Endothelial cell of umbilical vein (primary cell): ENCODE results near the gene WBP2. TPM values are rescaled to one million over a fixed set of nuclear protein-coding genes. Genes with fewer than 3 reads are reported as not detected.

Experiments used
- BruUV-seq: library from RNA; stranded (reverse); fragments of 400-500 nt; replicated peaks from 2 replicates; lab custom pipeline; 2021; lab: Mats Ljungman, UMichigan
- CTCF ChIA-PET: fragments of 300-600, 350-600 bp; sonication (Branson Sonifier 250); formaldehyde crosslinking; loops from one replicate; lab custom pipeline; 2021; ENCODE audit warnings: antibody characterized with exemption, inconsistent platforms; lab: Charles Lee
- POLR2A ChIA-PET: fragments of 300-600, 350-600 bp; sonication (Branson Sonifier 250); formaldehyde crosslinking; loops from one replicate; lab custom pipeline; 2021; ENCODE audit warnings: antibody characterized with exemption, inconsistent platforms; lab: Charles Lee
- DNase-seq: peaks from one replicate; pipeline ENCODE4 v3.0.0-alpha.2; 2011; ENCODE audit warnings: low read depth, low spot score
- FAIRE-seq: peaks from 2 replicates; lab custom pipeline; 2011; peaks lifted over from hg19 to GRCh38; lab: Jason Lieb, UNC
- H2AFZ ChIP-seq: 2 replicates; pipeline ENCODE4 v1.6.0; 2012; ENCODE audit warnings: low read depth, low read length, control low read depth, inconsistent platforms
- H3K27ac ChIP-seq: 2 replicates; pipeline ENCODE4 v1.5.1; 2011; ENCODE audit warnings: low read depth, mild to moderate bottlenecking, control low read depth, low read length, moderate library complexity; ENCODE audit not compliant: insufficient read depth
- H3K27me3 ChIP-seq, 2 experiments: 2 replicates each; pipeline versions ENCODE4 v1.6.0 to v1.6.1; 2011; ENCODE audit warnings: low read length in 2 of 2, mixed read lengths in 1 of 2; ENCODE audit not compliant: control insufficient read depth in 2 of 2, insufficient read depth in 2 of 2
- H3K36me3 ChIP-seq, 2 experiments: 2 replicates in 1 of 2; 3 replicates in 1 of 2; pipeline ENCODE4 v1.5.1; 2011; ENCODE audit warnings: low read length in 2 of 2, mild to moderate bottlenecking in 1 of 2, moderate library complexity in 1 of 2; ENCODE audit not compliant: control insufficient read depth in 2 of 2, insufficient read depth in 2 of 2; ENCODE audit errors: extremely low read depth in 1 of 2
- H3K4me1 ChIP-seq: 3 replicates; pipeline ENCODE4 v1.5.1; 2011; ENCODE audit warnings: mild to moderate bottlenecking, low read length; ENCODE audit not compliant: control insufficient read depth, insufficient read depth; ENCODE audit errors: extremely low read depth
- H3K4me2 ChIP-seq: 2 replicates; pipeline ENCODE4 v1.6.1; 2011; ENCODE audit warnings: low read length, control low read depth, mixed read lengths; ENCODE audit not compliant: insufficient read depth
- H3K4me3 ChIP-seq, 3 experiments: fragments of 200-600 bp in 1 of 3; sonication (generic), shearing (Covaris generic) in 1 of 3; replicated peaks in 1 of 3; 2 replicates each; pipeline ENCODE4 v1.5.1; 2011 to 2016; ENCODE audit warnings: control low read depth in 3 of 3, low read length in 3 of 3, mild to moderate bottlenecking in 2 of 3, inconsistent platforms in 1 of 3, low read depth in 1 of 3, moderate library complexity in 1 of 3; ENCODE audit not compliant: insufficient read depth in 1 of 3
- H3K79me2 ChIP-seq: 2 replicates; pipeline ENCODE4 v1.6.0; 2012; ENCODE audit warnings: low read length, inconsistent platforms; ENCODE audit not compliant: control insufficient read depth, insufficient read depth
- H3K9ac ChIP-seq: replicated peaks from 2 replicates; pipeline ENCODE3; 2011; ENCODE audit warnings: low read length, control low read depth; ENCODE audit not compliant: insufficient read depth; ENCODE audit errors: extremely low read depth
- H3K9me1 ChIP-seq: replicated peaks from 3 replicates; pipeline ENCODE4 v1.6.0; 2011; ENCODE audit warnings: mild to moderate bottlenecking, low read length; ENCODE audit not compliant: control insufficient read depth, insufficient read depth; ENCODE audit errors: extremely low read depth
- H3K9me3 ChIP-seq: replicated peaks from 2 replicates; pipeline ENCODE4 v1.5.1; 2012; ENCODE audit warnings: low read length, inconsistent platforms; ENCODE audit not compliant: control insufficient read depth, insufficient read depth
- H4K20me1 ChIP-seq: replicated peaks from 2 replicates; pipeline ENCODE3; 2011; ENCODE audit warnings: mild to moderate bottlenecking, low read length; ENCODE audit not compliant: control insufficient read depth, insufficient read depth; ENCODE audit errors: extremely low read depth
- EZH2 ChIP-seq: IDR thresholded peaks from 2 replicates; pipeline ENCODE4 v1.6.1; 2012; ENCODE audit warnings: borderline replicate concordance, low read depth, mild to moderate bottlenecking, moderate library complexity, low read length, inconsistent platforms; ENCODE audit not compliant: severe bottlenecking
- FOS ChIP-seq: IDR thresholded peaks from 2 replicates; pipeline ENCODE4 v1.6.1; 2011; ENCODE audit warnings: mild to moderate bottlenecking, low read length, moderate library complexity, borderline replicate concordance; ENCODE audit not compliant: insufficient read depth
- GATA2 ChIP-seq: IDR thresholded peaks from 2 replicates; pipeline ENCODE4 v1.7.0; 2011; ENCODE audit warnings: low read depth, mild to moderate bottlenecking, moderate library complexity, mixed read lengths, low read length; ENCODE audit not compliant: insufficient read length, insufficient read depth
- JUN ChIP-seq: IDR thresholded peaks from 2 replicates; pipeline ENCODE4 v1.6.1; 2011; ENCODE audit warnings: borderline replicate concordance, low read depth; ENCODE audit not compliant: insufficient read length, insufficient read depth
- MYC ChIP-seq: IDR thresholded peaks from one replicate; pipeline ENCODE4 v1.6.1; 2011; ENCODE audit warnings: mild to moderate bottlenecking, low read depth, low read length
- POLR2A ChIP-seq: IDR thresholded peaks from 2 replicates; pipeline ENCODE4 v1.6.1; 2012; ENCODE audit warnings: low read depth, mild to moderate bottlenecking, control low read depth, low read length
- POLR2AphosphoS5 ChIP-seq: IDR thresholded peaks from 2 replicates; pipeline ENCODE4 v1.6.1; 2012; ENCODE audit warnings: low read depth, mild to moderate bottlenecking, control low read depth, low read length, moderate library complexity; ENCODE audit not compliant: insufficient read depth
- dilution Hi-C: fragments of 300-500 bp; cut with MboI; formaldehyde crosslinking; loops from one replicate; pipeline ENCODE4 v1.15.0; 2019; ENCODE audit warnings: low sequenced_read_pairs; ENCODE audit not compliant: extremely low pct_ligation_motif_present
- intact Hi-C: fragments of 100-400 bp; cut with micrococcal nuclease; formaldehyde crosslinking; loops from one replicate; pipeline ENCODE4 v1.10.0; 2022
- polyA plus RNA-seq, 4 experiments: library from polyadenylated mRNA; depleted of rRNA in 3 of 4; stranded (reverse) in 3 of 4; unstranded in 1 of 4; fragments of >200 nt; gene quantifications; 2 replicates each; pipeline versions ENCODE4 v1.2.1 to v1.2.3, GENCODE V29; 2011 to 2012; ENCODE audit warnings: missing spikeins in 1 of 4
- total RNA-seq: library from RNA; stranded (reverse); gene quantifications from 2 replicates; pipeline ENCODE4 v1.2.3, GENCODE V29; 2021
- TF ChIP-seq, protein P1 (sequence below), 2 donors: IDR thresholded peaks; 1 replicate in 1 of 2; 2 replicates in 1 of 2; pipeline ENCODE4 v1.5.1; 2011; ENCODE audit warnings: low read length in 2 of 2, mild to moderate bottlenecking in 2 of 2, moderate library complexity in 2 of 2, control low read depth in 1 of 2, inconsistent platforms in 1 of 2, low read depth in 1 of 2; ENCODE audit not compliant: insufficient read depth in 1 of 2; ENCODE audit errors: extremely low read depth in 1 of 2
- TF ChIP-seq, protein P2 (sequence below): IDR thresholded peaks from 2 replicates; pipeline ENCODE4 v1.6.1; 2011; ENCODE audit not compliant: insufficient read depth, insufficient read length

WBP2 gene
- total and polyA plus RNA-seq, 2 donors (not counting 3 experiments of a cell fraction or from before 2014, with no cell fraction given), result 81.5 to 126 TPM

DNA sequence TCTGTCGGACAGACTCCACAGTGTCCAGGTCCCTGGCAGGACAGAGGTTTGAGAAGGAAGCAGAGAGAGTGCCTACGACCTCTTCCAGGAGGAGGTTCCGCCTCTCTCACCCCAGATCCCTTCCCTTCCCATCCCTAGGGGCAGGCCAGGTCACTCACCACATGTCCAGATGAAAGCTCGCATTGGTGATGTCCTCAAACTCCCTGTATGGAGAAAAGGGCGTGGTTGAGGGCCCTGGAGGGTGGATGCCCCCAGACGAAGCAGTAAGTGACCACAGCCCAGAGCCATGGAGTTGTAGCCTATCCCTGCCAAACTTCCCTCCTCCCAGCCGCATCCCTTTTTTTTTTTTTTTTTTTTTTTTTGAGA is 14.4 kb downstream of the WBP2 start:
- Histone ChIP-seq H3K27me3 (no peaks in the 10 kb centered on the region), H3K36me3 (no peaks in the 10 kb centered on the region), H3K4me1 (peaks cover 21% of the 10 kb centered on the region), H2AFZ (no peak overlapping the region), H3K9me1 (no peaks in the 10 kb centered on the region), H3K9ac (no peak overlapping the region), H3K9me3 (no peaks in the 10 kb centered on the region), H3K4me2 (no peak overlapping the region), H3K79me2 (no peaks in the 10 kb centered on the region), H4K20me1 (no peaks in the 10 kb centered on the region), H3K4me3 (no peak overlapping the region), H3K27ac (no peak overlapping the region)
- BruUV-seq, result no TSS peak
- CTCF ChIA-PET, result interaction anchor here (1.2 to 1.4 kb wide), 3 partner anchors 8 to 14 kb away, joined by 4 to 7 read pairs (median 5); no protein-coding TSS in a partner anchor
- dilution Hi-C loops (no loop called here), intact Hi-C loops (no loop called here)
- DNase-seq (no peak), FAIRE-seq (no peak)
- TF ChIP-seq FOS (no peak), EZH2 (no peak), POLR2AphosphoS5 (no peak), POLR2A (no peak), JUN (no peak), GATA2 (no peak), MYC (no peak)
- TF ChIP-seq, protein P1, sequence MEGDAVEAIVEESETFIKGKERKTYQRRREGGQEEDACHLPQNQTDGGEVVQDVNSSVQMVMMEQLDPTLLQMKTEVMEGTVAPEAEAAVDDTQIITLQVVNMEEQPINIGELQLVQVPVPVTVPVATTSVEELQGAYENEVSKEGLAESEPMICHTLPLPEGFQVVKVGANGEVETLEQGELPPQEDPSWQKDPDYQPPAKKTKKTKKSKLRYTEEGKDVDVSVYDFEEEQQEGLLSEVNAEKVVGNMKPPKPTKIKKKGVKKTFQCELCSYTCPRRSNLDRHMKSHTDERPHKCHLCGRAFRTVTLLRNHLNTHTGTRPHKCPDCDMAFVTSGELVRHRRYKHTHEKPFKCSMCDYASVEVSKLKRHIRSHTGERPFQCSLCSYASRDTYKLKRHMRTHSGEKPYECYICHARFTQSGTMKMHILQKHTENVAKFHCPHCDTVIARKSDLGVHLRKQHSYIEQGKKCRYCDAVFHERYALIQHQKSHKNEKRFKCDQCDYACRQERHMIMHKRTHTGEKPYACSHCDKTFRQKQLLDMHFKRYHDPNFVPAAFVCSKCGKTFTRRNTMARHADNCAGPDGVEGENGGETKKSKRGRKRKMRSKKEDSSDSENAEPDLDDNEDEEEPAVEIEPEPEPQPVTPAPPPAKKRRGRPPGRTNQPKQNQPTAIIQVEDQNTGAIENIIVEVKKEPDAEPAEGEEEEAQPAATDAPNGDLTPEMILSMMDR (IDR thresholded peaks at IDR 0.05; ENCODE audit: extremely low read depth in 1 of 2, insufficient read depth in 1 of 2, low read depth in 1 of 2, low read length in 2 of 2), result no peak
- TF ChIP-seq, protein P2, sequence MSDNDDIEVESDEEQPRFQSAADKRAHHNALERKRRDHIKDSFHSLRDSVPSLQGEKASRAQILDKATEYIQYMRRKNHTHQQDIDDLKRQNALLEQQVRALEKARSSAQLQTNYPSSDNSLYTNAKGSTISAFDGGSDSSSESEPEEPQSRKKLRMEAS, result no peak
- POLR2A ChIA-PET, result no interaction called here
